Measurements from ENCODE around the gene MAPRE3. TPM values are rescaled to one million over a fixed set of nuclear protein-coding genes. Genes with fewer than 3 reads are reported as not detected.

MAPRE3 gene
- total and polyA plus RNA-seq, 9 of the 15 experiments (the other 6 are each of a cell fraction or from before 2014, with no cell fraction given), result 0.70 to 43.2 (median 12.6) TPM

- TF ChIP-seq, protein P1, sequence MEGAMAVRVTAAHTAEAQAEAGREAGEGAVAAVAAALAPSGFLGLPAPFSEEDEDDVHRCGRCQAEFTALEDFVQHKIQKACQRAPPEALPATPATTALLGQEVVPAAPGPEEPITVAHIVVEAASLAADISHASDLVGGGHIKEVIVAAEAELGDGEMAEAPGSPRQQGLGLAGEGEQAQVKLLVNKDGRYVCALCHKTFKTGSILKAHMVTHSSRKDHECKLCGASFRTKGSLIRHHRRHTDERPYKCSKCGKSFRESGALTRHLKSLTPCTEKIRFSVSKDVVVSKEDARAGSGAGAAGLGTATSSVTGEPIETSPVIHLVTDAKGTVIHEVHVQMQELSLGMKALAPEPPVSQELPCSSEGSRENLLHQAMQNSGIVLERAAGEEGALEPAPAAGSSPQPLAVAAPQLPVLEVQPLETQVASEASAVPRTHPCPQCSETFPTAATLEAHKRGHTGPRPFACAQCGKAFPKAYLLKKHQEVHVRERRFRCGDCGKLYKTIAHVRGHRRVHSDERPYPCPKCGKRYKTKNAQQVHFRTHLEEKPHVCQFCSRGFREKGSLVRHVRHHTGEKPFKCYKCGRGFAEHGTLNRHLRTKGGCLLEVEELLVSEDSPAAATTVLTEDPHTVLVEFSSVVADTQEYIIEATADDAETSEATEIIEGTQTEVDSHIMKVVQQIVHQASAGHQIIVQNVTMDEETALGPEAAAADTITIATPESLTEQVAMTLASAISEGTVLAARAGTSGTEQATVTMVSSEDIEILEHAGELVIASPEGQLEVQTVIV (CRISPR knock-in tag; IDR thresholded peaks at IDR 0.05; ENCODE audit: borderline replicate concordance), result no peak
- TF ChIP-seq, protein P2, sequence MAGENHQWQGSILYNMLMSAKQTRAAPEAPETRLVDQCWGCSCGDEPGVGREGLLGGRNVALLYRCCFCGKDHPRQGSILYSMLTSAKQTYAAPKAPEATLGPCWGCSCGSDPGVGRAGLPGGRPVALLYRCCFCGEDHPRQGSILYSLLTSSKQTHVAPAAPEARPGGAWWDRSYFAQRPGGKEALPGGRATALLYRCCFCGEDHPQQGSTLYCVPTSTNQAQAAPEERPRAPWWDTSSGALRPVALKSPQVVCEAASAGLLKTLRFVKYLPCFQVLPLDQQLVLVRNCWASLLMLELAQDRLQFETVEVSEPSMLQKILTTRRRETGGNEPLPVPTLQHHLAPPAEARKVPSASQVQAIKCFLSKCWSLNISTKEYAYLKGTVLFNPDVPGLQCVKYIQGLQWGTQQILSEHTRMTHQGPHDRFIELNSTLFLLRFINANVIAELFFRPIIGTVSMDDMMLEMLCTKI (IDR thresholded peaks at IDR 0.05; ENCODE audit: partially characterized antibody), result no peak
- TF ChIP-seq PRPF4 (IDR thresholded peaks at IDR 0.05; ENCODE audit: insufficient read depth, low read depth, low read length, poor library complexity, severe bottlenecking), result no peak
- TF ChIP-seq, protein P3, sequence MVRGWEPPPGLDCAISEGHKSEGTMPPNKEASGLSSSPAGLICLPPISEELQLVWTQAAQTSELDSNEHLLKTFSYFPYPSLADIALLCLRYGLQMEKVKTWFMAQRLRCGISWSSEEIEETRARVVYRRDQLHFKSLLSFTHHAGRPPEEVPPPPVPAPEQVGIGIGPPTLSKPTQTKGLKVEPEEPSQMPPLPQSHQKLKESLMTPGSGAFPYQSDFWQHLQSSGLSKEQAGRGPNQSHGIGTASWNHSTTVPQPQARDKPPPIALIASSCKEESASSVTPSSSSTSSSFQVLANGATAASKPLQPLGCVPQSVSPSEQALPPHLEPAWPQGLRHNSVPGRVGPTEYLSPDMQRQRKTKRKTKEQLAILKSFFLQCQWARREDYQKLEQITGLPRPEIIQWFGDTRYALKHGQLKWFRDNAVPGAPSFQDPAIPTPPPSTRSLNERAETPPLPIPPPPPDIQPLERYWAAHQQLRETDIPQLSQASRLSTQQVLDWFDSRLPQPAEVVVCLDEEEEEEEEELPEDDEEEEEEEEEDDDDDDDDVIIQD (CRISPR knock-in tag; IDR thresholded peaks at IDR 0.05), result no peak
Observed at GRCh38 chr2:26951236-26951635, 19.2 kb upstream of the MAPRE3 start (continued).

All from K562 (cell line).